GM12878 (cell line): Measurements from ENCODE around the gene AKAP13.

Source experiments
- BCL11A ChIP-seq: IDR thresholded peaks from 2 replicates; pipeline ENCODE4 v1.6.1; 2011; ENCODE audit warnings: low read depth, low read length
- EGR1 ChIP-seq, 2 experiments: IDR thresholded peaks; 1 replicate in 1 of 2; 2 replicates in 1 of 2; pipeline ENCODE4 v1.6.1; 2011 to 2012; ENCODE audit warnings: low read depth in 2 of 2, low read length in 2 of 2, borderline replicate concordance in 1 of 2, mild to moderate bottlenecking in 1 of 2, moderate library complexity in 1 of 2
- EP300 ChIP-seq, 2 experiments: fragments of 150-350 bp in 1 of 2; IDR thresholded peaks; 2 replicates each; pipeline ENCODE4 v1.6.1; 2011 to 2012; ENCODE audit warnings: low read depth in 2 of 2, low read length in 2 of 2, borderline replicate concordance in 1 of 2, improper control_type of control experiment in 1 of 2, inconsistent platforms in 1 of 2; ENCODE audit not compliant: control insufficient read depth in 1 of 2
- EZH2 ChIP-seq: IDR thresholded peaks from 2 replicates; pipeline ENCODE4 v1.6.1; 2012; ENCODE audit warnings: low read depth, mild to moderate bottlenecking, control low read depth, inconsistent platforms, low read length, borderline replicate concordance; ENCODE audit not compliant: control insufficient read depth
- HDAC2 ChIP-seq: fragments of 200-600 bp; sonication (generic); IDR thresholded peaks from 2 replicates; pipeline ENCODE4 v1.6.1; 2017
- MAX ChIP-seq: IDR thresholded peaks from 2 replicates; pipeline ENCODE4 v1.6.1; 2012; ENCODE audit warnings: low read depth, low read length, improper control_type of control experiment
- NFYB ChIP-seq: IDR thresholded peaks from 2 replicates; pipeline ENCODE4 v1.6.1; 2011; ENCODE audit warnings: low read depth, mild to moderate bottlenecking, low read length, improper control_type of control experiment, moderate library complexity; ENCODE audit not compliant: insufficient read depth
- NR2C2 ChIP-seq: IDR thresholded peaks from 2 replicates; pipeline ENCODE4 v1.6.1; 2011; ENCODE audit warnings: borderline replicate concordance, low read depth; ENCODE audit not compliant: control insufficient read depth, insufficient read length
- NRF1 ChIP-seq: conservative IDR thresholded peaks from 2 replicates; pipeline ENCODE4 v1.6.1; 2011; ENCODE audit warnings: mild to moderate bottlenecking, low read depth, low read length, improper control_type of control experiment
- POLR2A ChIP-seq: IDR thresholded peaks from 2 replicates; pipeline ENCODE4 v1.6.1; 2011; ENCODE audit warnings: low read depth, mild to moderate bottlenecking, low read length
- SIN3A ChIP-seq: IDR thresholded peaks from 2 replicates; pipeline ENCODE4 v1.6.1; 2012; ENCODE audit warnings: low read depth, low read length, improper control_type of control experiment
- ZBTB40 ChIP-seq: fragments of 450-650 bp; IDR thresholded peaks from 2 replicates; pipeline ENCODE4 v1.6.1; 2016; ENCODE audit warnings: mild to moderate bottlenecking, moderate library complexity, borderline replicate concordance
- ZNF24 ChIP-seq: fragments of 450-650 bp; IDR thresholded peaks from 2 replicates; pipeline ENCODE4 v1.6.1; 2017; ENCODE audit warnings: antibody characterized with exemption, mild to moderate bottlenecking
- TF ChIP-seq, protein P1 (sequence below), 3 experiments: IDR thresholded peaks in 2 of 3; conservative IDR thresholded peaks in 1 of 3; 2 replicates each; pipeline ENCODE4 v1.5.1; 2011; ENCODE audit warnings: low read depth in 3 of 3, low read length in 3 of 3, mild to moderate bottlenecking in 3 of 3, control low read depth in 2 of 3, moderate library complexity in 2 of 3, inconsistent platforms in 1 of 3, mixed read lengths in 1 of 3; ENCODE audit not compliant: control insufficient read depth in 2 of 3, insufficient read depth in 1 of 3; ENCODE audit errors: extremely low read depth in 1 of 3

DNA sequence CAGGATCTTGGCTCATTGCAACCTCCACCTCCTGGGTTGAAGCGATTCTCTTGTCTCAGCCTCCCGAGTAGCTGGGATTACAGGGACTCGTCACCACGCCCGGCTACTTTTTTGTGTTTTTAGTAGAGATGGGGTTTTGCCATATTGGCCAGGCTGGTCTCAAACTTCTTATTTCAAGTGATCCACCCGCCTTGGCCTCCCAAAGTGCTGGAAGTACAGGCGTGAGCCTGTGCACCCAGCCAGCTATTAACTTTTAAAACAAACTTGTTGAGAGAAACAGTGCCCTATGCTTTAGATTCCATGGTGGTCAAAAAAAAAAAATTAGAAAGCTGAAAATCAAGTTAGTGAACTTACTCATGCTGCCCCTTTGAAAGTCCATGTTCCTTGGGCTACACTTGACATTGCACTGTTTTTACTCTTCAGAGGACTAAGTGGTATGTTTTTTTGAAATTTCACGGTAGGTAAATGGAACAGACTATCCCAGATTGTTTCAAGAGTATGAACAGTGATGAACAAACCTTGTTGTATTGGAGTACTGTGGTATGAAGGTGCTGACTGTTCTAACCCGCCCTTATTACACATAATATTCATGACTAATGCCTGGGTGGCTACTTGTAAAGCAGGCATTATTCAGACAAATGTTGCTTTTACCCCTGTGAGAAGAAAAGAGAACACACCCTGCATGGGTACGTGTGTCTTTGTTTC, 207.5 kb downstream of the AKAP13 start:
- TF ChIP-seq MAX (no peak), POLR2A (no peak), ZBTB40 (no peak), NR2C2 (no peak), SIN3A (no peak), ZNF24 (no peak), BCL11A (no peak), EP300 (IDR thresholded peaks at IDR 0.05; ENCODE audit: borderline replicate concordance in 1 of 2, control insufficient read depth in 1 of 2, low read depth in 2 of 2, low read length in 2 of 2) (no peak), EZH2 (no peak), EGR1 (IDR thresholded peaks at IDR 0.05; ENCODE audit: borderline replicate concordance in 1 of 2, low read depth in 2 of 2, low read length in 2 of 2) (no peak), NFYB (no peak), HDAC2 (no peak), NRF1 (no peak)
- TF ChIP-seq, protein P1, sequence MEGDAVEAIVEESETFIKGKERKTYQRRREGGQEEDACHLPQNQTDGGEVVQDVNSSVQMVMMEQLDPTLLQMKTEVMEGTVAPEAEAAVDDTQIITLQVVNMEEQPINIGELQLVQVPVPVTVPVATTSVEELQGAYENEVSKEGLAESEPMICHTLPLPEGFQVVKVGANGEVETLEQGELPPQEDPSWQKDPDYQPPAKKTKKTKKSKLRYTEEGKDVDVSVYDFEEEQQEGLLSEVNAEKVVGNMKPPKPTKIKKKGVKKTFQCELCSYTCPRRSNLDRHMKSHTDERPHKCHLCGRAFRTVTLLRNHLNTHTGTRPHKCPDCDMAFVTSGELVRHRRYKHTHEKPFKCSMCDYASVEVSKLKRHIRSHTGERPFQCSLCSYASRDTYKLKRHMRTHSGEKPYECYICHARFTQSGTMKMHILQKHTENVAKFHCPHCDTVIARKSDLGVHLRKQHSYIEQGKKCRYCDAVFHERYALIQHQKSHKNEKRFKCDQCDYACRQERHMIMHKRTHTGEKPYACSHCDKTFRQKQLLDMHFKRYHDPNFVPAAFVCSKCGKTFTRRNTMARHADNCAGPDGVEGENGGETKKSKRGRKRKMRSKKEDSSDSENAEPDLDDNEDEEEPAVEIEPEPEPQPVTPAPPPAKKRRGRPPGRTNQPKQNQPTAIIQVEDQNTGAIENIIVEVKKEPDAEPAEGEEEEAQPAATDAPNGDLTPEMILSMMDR (IDR thresholded peaks at IDR 0.05 in 2 of 3, conservative IDR thresholded peaks at IDR 0.05 in 1 of 3; ENCODE audit: control insufficient read depth in 2 of 3, extremely low read depth in 1 of 3, insufficient read depth in 1 of 3, low read depth in 3 of 3, low read length in 3 of 3), result no peak
